Left ventricle myocardium superior (tissue), 1 donor: ENCODE results near the gene WRNIP1. TPM values are rescaled to one million over a fixed set of nuclear protein-coding genes. Genes with fewer than 3 reads are reported as not detected.

Experiments
- ATAC-seq: fragments of 200-7000 bp; cut with Tn5 transposase; one replicate; pipeline ENCODE4 v1.9.1; 2020; ENCODE audit warnings: mild to moderate bottlenecking, moderate library complexity
- DNase-seq: peaks from one replicate; pipeline ENCODE4 v3.0.0-alpha.2; 2020
- intact Hi-C: fragments of 100-400 bp; cut with micrococcal nuclease; formaldehyde crosslinking; loops from one replicate; pipeline ENCODE4 v1.11.0; 2022
- total RNA-seq: library from RNA; stranded (reverse); fragmentation: NEBNext Ultra II Directional; extraction: Animal tissue kit (Norgen Biotek cat#: 25700); gene quantifications from one replicate; pipeline ENCODE4 v1.2.1, GENCODE V29; 2021
- donor health status: DM: no; HTN: yes; CAD: no; lungs with severe emphysema.

Gene WRNIP1
- total RNA-seq, 1 donor from 2014 or later = 45.1 TPM

- ATAC-seq = no peak
- intact Hi-C loops = no loop called here
- no peak for DNase-seq
These were observed 12.1 kb downstream of the WRNIP1 start for GRCh38 chr6:2777249-2777648.

GRCh38 chr6:2780102-2780737, 15.0 kb downstream of the WRNIP1 start:
- ATAC-seq (no peak), DNase-seq (no peak)
- intact Hi-C loops = no loop called here

GRCh38 chr6:2781685-2782355, 16.6 kb downstream of the WRNIP1 start:
- intact Hi-C loops = no loop called here
- DNase-seq = no peak
- no peak for ATAC-seq

- intact Hi-C loops = no loop called here
- no peak for ATAC-seq
- DNase-seq = no peak
These were observed 17.1 kb downstream of the WRNIP1 start for GRCh38 chr6:2782356-2782708.

- intact Hi-C loops = no loop called here
- ATAC-seq = no peak
These were observed 17.6 kb downstream of the WRNIP1 start for GRCh38 chr6:2782825-2783187.

GRCh38 chr6:2783188-2783963, 18.2 kb downstream of the WRNIP1 start:
- DNase-seq (no peak), ATAC-seq (no peak)
- intact Hi-C loops = no loop called here

More at GRCh38 chr6:2782825-2783187, 17.6 kb downstream of the WRNIP1 start:
- DNase-seq = no peak

- ATAC-seq (no peak), DNase-seq (no peak)
- intact Hi-C loops = no loop called here
These were observed 18.9 kb downstream of the WRNIP1 start for GRCh38 chr6:2784061-2784460.

GRCh38 chr6:2784930-2785329, 19.7 kb downstream of the WRNIP1 start:
- intact Hi-C loops = no loop called here
- DNase-seq (no peak), ATAC-seq (peak; percentile 30)

- DNase-seq (no peak), ATAC-seq (peak; percentile 52)
- intact Hi-C loops = no loop called here
These were observed 21.1 kb downstream of the WRNIP1 start for GRCh38 chr6:2786269-2786668.

- ATAC-seq = peak; percentile 88
- peak; percentile 54 for DNase-seq
- intact Hi-C loops = loop anchor here (10.0 kb wide), 1 partner anchor 54 kb away; the partner anchor contains the start of gene SERPINB1
These were observed 25.6 kb downstream of the WRNIP1 start for GRCh38 chr6:2790588-2791449.

GRCh38 chr6:2791450-2791974, 26.3 kb downstream of the WRNIP1 start:
- intact Hi-C loops = loop anchor here (10.0 kb wide), 1 partner anchor 53 kb away; the partner anchor contains the start of gene SERPINB1
- DNase-seq (no peak), ATAC-seq (peak; percentile 10)

- ATAC-seq = no peak
- DNase-seq = no peak
- intact Hi-C loops = loop anchor here (10.0 kb wide), 1 partner anchor 52 kb away; the partner anchor contains the start of gene SERPINB1
These were observed 27.3 kb downstream of the WRNIP1 start for GRCh38 chr6:2792330-2793110.

- ATAC-seq (peak; percentile 14), DNase-seq (no peak)
- intact Hi-C loops = loop anchor here (10.0 kb wide), 1 partner anchor 51 kb away; the partner anchor contains the start of gene SERPINB1
These were observed 28.4 kb downstream of the WRNIP1 start for GRCh38 chr6:2793534-2794151.

GRCh38 chr6:2794171-2794730, 29.1 kb downstream of the WRNIP1 start:
- no peak for DNase-seq
- intact Hi-C loops = loop anchor here (10.0 kb wide), 1 partner anchor 51 kb away; the partner anchor contains the start of gene SERPINB1
- ATAC-seq = no peak

- intact Hi-C loops = loop anchor here (10.0 kb wide), 1 partner anchor 50 kb away; the partner anchor contains the start of gene SERPINB1
- no peak for DNase-seq
- no peak for ATAC-seq
These were observed 30.0 kb downstream of the WRNIP1 start for GRCh38 chr6:2795162-2795561.

- DNase-seq (no peak), ATAC-seq (no peak)
- intact Hi-C loops = loop anchor here (10.0 kb wide), 1 partner anchor 49 kb away; the partner anchor contains the start of gene SERPINB1
These were observed 30.8 kb downstream of the WRNIP1 start for GRCh38 chr6:2795956-2796355.

- intact Hi-C loops = loop anchor here (10.0 kb wide), 1 partner anchor 48 kb away; the partner anchor contains the start of gene SERPINB1
- ATAC-seq = no peak
- DNase-seq = no peak
These were observed 31.7 kb downstream of the WRNIP1 start for GRCh38 chr6:2796861-2797260.
